Karpas-422 (cell line): ENCODE data around the gene TMEM131. TPM values are rescaled to one million over a fixed set of nuclear protein-coding genes. Genes with fewer than 3 reads are reported as not detected.
"Not testable (repeated sequence)": the region's sequence is repeated elsewhere in the genome, so short reads cannot be mapped to it uniquely, and the experiment has no call there.

Source experiments
- DNase-seq: peaks from one replicate; pipeline ENCODE4 v3.0.0-alpha.2; 2015
- H2AFZ ChIP-seq: fragments of 200-600 bp; sonication (generic); 2 replicates; pipeline ENCODE4 v1.6.1; 2014; ENCODE audit warnings: antibody characterized with exemption, low read length, mixed read lengths
- H3K27ac ChIP-seq: fragments of 200-600 bp; sonication (generic); 2 replicates; pipeline ENCODE4 v1.5.1; 2014; ENCODE audit warnings: mild to moderate bottlenecking, low read length, moderate library complexity
- H3K27me3 ChIP-seq: fragments of 200-600 bp; sonication (generic); 2 replicates; pipeline ENCODE4 v1.6.1; 2014; ENCODE audit warnings: low read length, mixed read lengths
- H3K36me3 ChIP-seq: fragments of 200-600 bp; sonication (generic); 2 replicates; pipeline ENCODE4 v1.6.1; 2014; ENCODE audit warnings: low read length, mixed read lengths; ENCODE audit not compliant: insufficient read depth
- H3K4me1 ChIP-seq: fragments of 200-600 bp; sonication (generic); 2 replicates; pipeline ENCODE4 v1.6.1; 2014; ENCODE audit warnings: mild to moderate bottlenecking, low read length, mixed read lengths
- H3K4me2 ChIP-seq: fragments of 200-600 bp; sonication (generic); 2 replicates; pipeline ENCODE4 v1.6.1; 2014; ENCODE audit warnings: low read length, low read depth, mild to moderate bottlenecking; ENCODE audit not compliant: poor library complexity, severe bottlenecking
- H3K4me3 ChIP-seq: fragments of 200-600 bp; sonication (generic); 2 replicates; pipeline ENCODE4 v1.5.1; 2014; ENCODE audit warnings: mild to moderate bottlenecking, antibody characterized with exemption, low read length, mixed read lengths
- H3K79me2 ChIP-seq: fragments of 200-600 bp; sonication (generic); 2 replicates; pipeline ENCODE4 v1.6.1; 2014; ENCODE audit warnings: mild to moderate bottlenecking, low read length, mixed read lengths
- H3K9ac ChIP-seq: fragments of 200-600 bp; sonication (generic); 2 replicates; pipeline ENCODE4 v1.6.0; 2014; ENCODE audit warnings: low read length
- H3K9me2 ChIP-seq: fragments of 200-600 bp; sonication (generic), shearing (Covaris generic); replicated peaks from 2 replicates; pipeline ENCODE4 v1.6.0; 2014; ENCODE audit warnings: mild to moderate bottlenecking, low read length, moderate library complexity; ENCODE audit not compliant: insufficient read depth
- H3K9me3 ChIP-seq: fragments of 300-700, 200-600 bp; sonication (generic); 2 replicates; pipeline ENCODE4 v1.6.1; 2014; ENCODE audit warnings: low read length, mixed read lengths
- H4K20me1 ChIP-seq: fragments of 200-600 bp; sonication (generic); 2 replicates; pipeline ENCODE4 v1.6.1; 2014; ENCODE audit warnings: mild to moderate bottlenecking, antibody characterized with exemption, low read length, low read depth; ENCODE audit not compliant: insufficient read depth
- total RNA-seq: library from RNA; depleted of rRNA; stranded (reverse); fragments of >200 nt; shearing (Covaris generic); gene quantifications from 2 replicates; pipeline ENCODE4 v1.2.3, GENCODE V29; 2014; ENCODE audit warnings: low replicate concordance

TMEM131 gene
- total RNA-seq, 1 experiment from 2014 or later, result 20.9 TPM

DNA sequence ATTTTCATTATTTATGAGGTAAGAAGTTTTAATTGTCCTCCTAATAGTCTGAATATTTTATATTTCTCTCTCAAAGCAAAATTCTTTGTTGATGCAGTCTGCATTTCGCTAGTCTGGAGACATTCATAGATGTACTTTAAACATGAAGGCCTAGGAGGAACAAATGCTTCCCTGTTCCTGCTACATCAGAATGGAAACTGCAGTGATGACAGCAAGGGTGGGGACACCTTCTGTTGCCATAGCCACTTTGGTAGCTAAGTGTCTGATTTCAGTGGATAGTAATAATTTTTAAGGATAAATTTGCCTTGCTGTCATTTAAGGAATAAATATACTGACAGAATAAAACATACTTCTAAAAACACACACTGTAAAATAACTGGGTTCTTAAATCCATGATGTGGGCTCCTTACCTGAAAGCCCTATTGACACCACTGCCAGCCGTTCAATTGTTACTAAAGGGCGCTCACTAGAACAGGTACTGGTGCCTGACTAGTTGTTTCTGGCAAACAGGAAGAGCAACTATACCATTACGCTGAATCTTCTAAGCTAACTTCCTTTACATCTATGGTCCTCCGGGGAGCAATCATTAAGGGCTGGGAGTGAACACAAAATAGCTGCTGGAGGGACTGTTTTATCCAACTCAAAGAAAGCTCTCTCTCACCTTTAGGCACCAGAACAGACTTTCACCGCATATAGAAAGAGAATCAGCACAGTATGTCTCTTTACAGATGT lies 88.2 kb downstream of the TMEM131 start:
- H3K27me3 ChIP-seq, result no peaks in the 10 kb centered on the region
- H3K4me2 ChIP-seq, result no peak overlapping the region
- H3K4me1 ChIP-seq, result peaks cover 25% of the 10 kb centered on the region
- H3K79me2 ChIP-seq, result no peaks in the 10 kb centered on the region
- no peak overlapping the region for H3K4me3 ChIP-seq
- DNase-seq, result no peak
- no peak overlapping the region for H3K9ac ChIP-seq
- H4K20me1 ChIP-seq, result no peaks in the 10 kb centered on the region
- H3K36me3 ChIP-seq, result no peaks in the 10 kb centered on the region
- no peak overlapping the region for H2AFZ ChIP-seq
- no peaks in the 10 kb centered on the region for H3K9me2 ChIP-seq
- H3K27ac ChIP-seq, result no peak overlapping the region
- H3K9me3 ChIP-seq, result no peaks in the 10 kb centered on the region

DNA sequence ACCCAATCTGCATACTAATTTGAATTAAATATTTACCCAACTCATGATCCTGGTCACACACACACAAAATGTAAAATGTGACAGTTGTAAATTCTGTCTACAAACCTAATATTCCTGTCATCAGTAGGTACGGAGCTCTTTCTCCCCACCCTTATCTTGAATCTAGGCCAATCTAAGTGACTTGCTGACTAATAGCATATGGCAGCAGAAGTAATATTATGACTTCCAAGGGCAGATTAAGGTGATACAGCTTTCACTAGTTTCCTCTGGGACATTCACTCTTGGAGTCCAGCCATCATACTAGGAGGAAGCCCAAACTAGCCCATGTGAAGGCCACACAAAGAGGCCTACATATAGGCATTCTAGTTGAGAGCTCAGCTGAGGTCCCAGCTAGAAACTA lies 89.4 kb downstream of the TMEM131 start:
- Histone ChIP-seq H3K4me3 (no peak overlapping the region), H3K9me3 (no peaks in the 10 kb centered on the region), H3K79me2 (no peaks in the 10 kb centered on the region), H3K9ac (no peak overlapping the region), H3K27ac (no peak overlapping the region), H4K20me1 (no peaks in the 10 kb centered on the region), H3K9me2 (no peaks in the 10 kb centered on the region), H3K4me2 (no peak overlapping the region), H3K36me3 (no peaks in the 10 kb centered on the region), H3K27me3 (no peaks in the 10 kb centered on the region), H3K4me1 (peaks cover 23% of the 10 kb centered on the region), H2AFZ (no peak overlapping the region)
- no peak for DNase-seq

DNA sequence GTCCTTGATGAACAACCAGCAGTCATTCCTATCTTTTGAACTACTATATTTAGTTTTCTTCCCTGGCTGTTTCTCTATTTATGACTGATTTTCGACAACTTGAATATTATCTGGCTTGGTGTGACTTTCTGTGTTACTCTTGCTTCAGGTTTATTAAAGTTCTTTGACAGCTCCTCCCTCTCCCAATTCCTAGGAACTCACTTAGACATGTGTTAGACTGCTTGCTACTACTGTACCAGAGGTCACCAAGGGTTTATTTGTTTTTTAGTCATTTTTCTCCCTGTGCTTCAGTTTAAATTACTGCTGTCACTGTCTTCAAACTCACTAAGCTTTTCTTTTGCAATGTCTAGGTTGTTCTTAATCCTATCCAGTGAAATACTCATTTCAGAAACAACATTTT lies 90.5 kb downstream of the TMEM131 start:
- peaks cover 22% of the 10 kb centered on the region for H3K4me1 ChIP-seq
- no peaks in the 10 kb centered on the region for H3K9me2 ChIP-seq
- no peaks in the 10 kb centered on the region for H3K79me2 ChIP-seq
- DNase-seq, result no peak
- no peak overlapping the region for H3K27ac ChIP-seq
- no peaks in the 10 kb centered on the region for H3K27me3 ChIP-seq
- H3K36me3 ChIP-seq, result no peaks in the 10 kb centered on the region
- H4K20me1 ChIP-seq, result no peaks in the 10 kb centered on the region
- H2AFZ ChIP-seq, result no peak overlapping the region
- no peaks in the 10 kb centered on the region for H3K9me3 ChIP-seq
- no peak overlapping the region for H3K4me3 ChIP-seq
- no peak overlapping the region for H3K9ac ChIP-seq
- H3K4me2 ChIP-seq, result no peak overlapping the region

DNA sequence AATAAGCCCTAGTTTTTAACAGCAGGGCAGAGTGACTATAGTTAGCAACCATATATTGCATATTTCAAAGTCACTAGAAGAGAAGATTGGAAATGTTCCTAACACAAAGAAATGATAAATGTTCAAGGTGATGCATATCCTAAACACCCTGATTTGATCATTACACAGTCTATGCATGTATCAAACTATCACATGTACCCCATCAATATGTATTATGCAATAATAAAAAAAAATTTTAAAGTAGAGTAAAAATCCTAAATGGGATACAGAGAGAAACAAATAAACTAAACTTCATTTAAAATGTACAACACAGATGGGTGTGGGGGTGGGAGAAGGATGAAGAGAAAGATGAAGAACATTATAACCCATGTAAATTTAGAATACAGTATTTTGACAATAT lies 93.9 kb downstream of the TMEM131 start:
- Histone ChIP-seq H3K27ac (no peak overlapping the region), H3K79me2 (no peaks in the 10 kb centered on the region), H3K9me2 (no peaks in the 10 kb centered on the region), H3K36me3 (no peaks in the 10 kb centered on the region), H3K9ac (no peak overlapping the region), H3K4me1 (no peaks in the 10 kb centered on the region), H3K4me3 (no peak overlapping the region), H4K20me1 (peaks cover 6% of the 10 kb centered on the region), H3K9me3 (no peaks in the 10 kb centered on the region), H3K4me2 (no peak overlapping the region), H2AFZ (no peak overlapping the region), H3K27me3 (no peaks in the 10 kb centered on the region)
- no peak for DNase-seq

DNA sequence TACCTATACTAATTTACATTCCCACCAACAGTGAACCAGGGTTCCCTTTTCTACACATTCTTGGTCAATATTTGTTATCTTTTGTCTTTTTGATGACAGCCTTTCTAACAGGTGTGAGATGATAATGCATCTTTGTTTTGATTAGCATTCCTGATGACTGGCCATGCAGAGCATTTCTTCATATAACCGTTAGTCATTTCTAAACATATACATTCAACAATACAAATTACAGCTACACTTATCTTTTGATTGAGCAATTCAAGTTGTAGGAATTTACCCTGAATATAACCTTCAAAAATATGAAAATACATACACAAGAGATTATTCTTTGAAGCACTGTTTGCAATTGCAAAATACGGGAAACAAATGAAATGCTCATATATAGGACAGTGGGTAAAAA lies 94.9 kb downstream of the TMEM131 start:
- no peaks in the 10 kb centered on the region for H3K9me3 ChIP-seq
- H4K20me1 ChIP-seq, result peaks cover 6% of the 10 kb centered on the region
- no peak overlapping the region for H3K4me3 ChIP-seq
- no peaks in the 10 kb centered on the region for H3K9me2 ChIP-seq
- H2AFZ ChIP-seq, result no peak overlapping the region
- H3K4me2 ChIP-seq, result no peak overlapping the region
- no peaks in the 10 kb centered on the region for H3K79me2 ChIP-seq
- no peak overlapping the region for H3K27ac ChIP-seq
- no peaks in the 10 kb centered on the region for H3K4me1 ChIP-seq
- H3K9ac ChIP-seq, result no peak overlapping the region
- DNase-seq, result no peak
- H3K27me3 ChIP-seq, result no peaks in the 10 kb centered on the region
- H3K36me3 ChIP-seq, result no peaks in the 10 kb centered on the region

DNA sequence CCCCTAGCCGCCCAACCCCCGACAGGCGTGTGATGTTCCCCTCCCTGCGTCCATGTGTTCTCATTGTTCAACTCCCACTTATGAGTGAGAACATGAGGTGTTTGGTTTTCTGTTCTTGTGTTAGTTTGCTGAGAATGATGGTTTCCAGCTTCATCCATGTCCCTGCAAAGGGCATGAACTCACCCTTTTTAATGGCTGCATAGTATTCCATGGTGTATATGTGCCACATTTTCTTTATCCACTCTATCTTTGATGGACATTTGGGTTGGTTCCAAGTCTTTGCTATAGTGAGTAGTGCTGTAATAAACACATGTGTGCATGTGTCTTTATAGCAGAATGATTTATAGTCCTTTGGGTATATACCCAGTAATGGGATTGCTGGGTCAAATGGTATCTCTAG lies 102.7 kb downstream of the TMEM131 start:
- H3K9ac ChIP-seq, DNase-seq, H3K79me2 ChIP-seq, H3K4me3 ChIP-seq, H3K4me1 ChIP-seq, H3K9me2 ChIP-seq, H3K27me3 ChIP-seq, H3K4me2 ChIP-seq, H3K27ac ChIP-seq, H3K36me3 ChIP-seq, H2AFZ ChIP-seq, H3K9me3 ChIP-seq, H4K20me1 ChIP-seq: not testable (repeated sequence)

DNA sequence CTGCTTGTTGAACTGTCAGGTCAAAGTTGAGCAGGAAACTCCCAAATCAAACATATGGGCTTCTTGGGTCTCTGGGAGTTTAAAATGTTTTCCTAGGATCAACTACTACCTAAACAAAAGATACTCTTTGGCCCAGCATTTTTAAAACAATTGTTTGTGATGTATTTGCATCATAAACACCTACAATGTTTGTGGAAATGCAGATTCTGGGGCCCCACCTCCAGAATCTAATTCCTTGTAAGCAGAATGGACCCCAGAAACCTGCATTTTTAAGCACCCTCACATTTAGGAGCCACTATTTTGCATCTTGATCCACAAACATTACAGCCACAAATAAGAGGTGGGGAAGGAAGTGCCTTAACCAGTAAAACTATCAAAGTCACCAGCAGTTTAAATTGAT lies 104.1 kb downstream of the TMEM131 start:
- no peaks in the 10 kb centered on the region for H3K4me1 ChIP-seq

DNA sequence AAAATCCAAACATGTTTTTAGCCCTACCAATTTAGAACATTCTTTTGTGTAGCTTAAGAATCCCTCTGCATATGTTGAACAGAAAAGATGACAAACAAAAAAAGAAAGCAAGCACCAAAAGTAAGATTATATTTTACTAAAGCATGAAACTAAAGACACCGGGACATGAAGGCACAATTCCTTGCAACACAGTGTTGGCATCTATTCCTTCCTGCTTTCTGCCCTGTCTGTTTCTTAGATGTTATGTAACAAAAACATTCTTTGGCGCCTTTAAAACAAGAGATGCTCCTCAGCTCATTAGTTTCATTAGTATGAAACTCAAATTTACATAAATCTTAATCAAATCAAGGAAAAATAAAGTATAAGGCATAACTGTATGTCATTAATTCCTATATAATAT lies 106.6 kb downstream of the TMEM131 start:
- H4K20me1 ChIP-seq, result no peaks in the 10 kb centered on the region
- DNase-seq, result no peak
- no peaks in the 10 kb centered on the region for H3K4me1 ChIP-seq
- peaks cover 23% of the 10 kb centered on the region; the same call in 1 of the 2 replicates for H3K36me3 ChIP-seq
- peaks cover 26% of the 10 kb centered on the region for H3K9me3 ChIP-seq
- no peaks in the 10 kb centered on the region for H3K79me2 ChIP-seq
- H3K27ac ChIP-seq, result no peak overlapping the region
- H2AFZ ChIP-seq, result no peak overlapping the region
- no peak overlapping the region for H3K9ac ChIP-seq
- no peak overlapping the region for H3K4me3 ChIP-seq
- no peak overlapping the region for H3K4me2 ChIP-seq
- no peaks in the 10 kb centered on the region for H3K9me2 ChIP-seq
- H3K27me3 ChIP-seq, result no peaks in the 10 kb centered on the region

More for the DNA sequence above, 104.1 kb downstream of the TMEM131 start:
- no peak for DNase-seq
- Histone ChIP-seq H3K9me2 (no peaks in the 10 kb centered on the region), H3K36me3 (peaks cover 13% of the 10 kb centered on the region; the same call in 1 of the 2 replicates), H3K27ac (no peak overlapping the region), H4K20me1 (no peaks in the 10 kb centered on the region), H3K4me3 (no peak overlapping the region), H3K27me3 (no peaks in the 10 kb centered on the region), H3K4me2 (no peak overlapping the region), H3K79me2 (no peaks in the 10 kb centered on the region), H2AFZ (no peak overlapping the region), H3K9ac (no peak overlapping the region), H3K9me3 (peaks cover 9% of the 10 kb centered on the region)
